Thymus (tissue), 11 donors: ENCODE results near the gene TOMM40L. TPM values are rescaled to one million over a fixed set of nuclear protein-coding genes. Genes with fewer than 3 reads are reported as not detected.

Experiments used
- DNase-seq, 9 donors: peaks; one replicate each; pipeline ENCODE4 v3.0.0-alpha.2; 2013; ENCODE audit warnings: low spot score in 9 of 9, low read depth in 6 of 9, missing footprints in 1 of 9
- H3K27ac ChIP-seq, 2 donors: one replicate each; pipeline ENCODE4 v1.5.1; 2013; ENCODE audit warnings: control low read depth in 1 of 2, low read depth in 1 of 2, low read length in 1 of 2, mild to moderate bottlenecking in 1 of 2, moderate library complexity in 1 of 2
- H3K27me3 ChIP-seq, 2 donors: one replicate each; pipeline ENCODE4 v1.5.1; 2013; ENCODE audit warnings: low read length in 1 of 2; ENCODE audit not compliant: control insufficient read depth in 2 of 2, insufficient read depth in 1 of 2
- H3K36me3 ChIP-seq, 2 donors: one replicate each; pipeline ENCODE4 v1.5.1; 2013; ENCODE audit warnings: low read length in 1 of 2, mild to moderate bottlenecking in 1 of 2, moderate library complexity in 1 of 2; ENCODE audit not compliant: control insufficient read depth in 2 of 2, insufficient read depth in 2 of 2
- H3K4me1 ChIP-seq, 2 donors: one replicate each; pipeline ENCODE4 v1.5.1; 2013; ENCODE audit warnings: low read length in 2 of 2; ENCODE audit not compliant: control insufficient read depth in 2 of 2, insufficient read depth in 2 of 2
- H3K4me3 ChIP-seq, 2 donors: one replicate each; pipeline ENCODE4 v1.5.1; 2013; ENCODE audit warnings: low read length in 2 of 2, control low read depth in 1 of 2, mild to moderate bottlenecking in 1 of 2
- H3K9me3 ChIP-seq, 2 donors: one replicate each; pipeline ENCODE4 v1.5.1; 2013; ENCODE audit warnings: low read length in 1 of 2, mild to moderate bottlenecking in 1 of 2; ENCODE audit not compliant: control insufficient read depth in 2 of 2, insufficient read depth in 1 of 2
- WGBS: extraction: QIAGEN DNeasy Blood & Tissue Kit; methylation state at CpG from one replicate; pipeline ENCODE4 v1.1.7; 2013; 5-methylcytosine and 5-hydroxymethylcytosine counted together
- polyA plus RNA-seq: library from polyadenylated mRNA; stranded (reverse); fragments of 200-250 nt; gene quantifications from one replicate; pipeline ENCODE4 v1.2.3, GENCODE V29; 2013
- total RNA-seq: library from RNA; stranded (reverse); fragments of 120-200 nt; gene quantifications from one replicate; pipeline ENCODE4 v1.2.4, GENCODE V29; 2013
- donor health status: healthy.

Gene TOMM40L
- total and polyA plus RNA-seq, 2 donors, result 9.1 to 9.6 TPM

DNA sequence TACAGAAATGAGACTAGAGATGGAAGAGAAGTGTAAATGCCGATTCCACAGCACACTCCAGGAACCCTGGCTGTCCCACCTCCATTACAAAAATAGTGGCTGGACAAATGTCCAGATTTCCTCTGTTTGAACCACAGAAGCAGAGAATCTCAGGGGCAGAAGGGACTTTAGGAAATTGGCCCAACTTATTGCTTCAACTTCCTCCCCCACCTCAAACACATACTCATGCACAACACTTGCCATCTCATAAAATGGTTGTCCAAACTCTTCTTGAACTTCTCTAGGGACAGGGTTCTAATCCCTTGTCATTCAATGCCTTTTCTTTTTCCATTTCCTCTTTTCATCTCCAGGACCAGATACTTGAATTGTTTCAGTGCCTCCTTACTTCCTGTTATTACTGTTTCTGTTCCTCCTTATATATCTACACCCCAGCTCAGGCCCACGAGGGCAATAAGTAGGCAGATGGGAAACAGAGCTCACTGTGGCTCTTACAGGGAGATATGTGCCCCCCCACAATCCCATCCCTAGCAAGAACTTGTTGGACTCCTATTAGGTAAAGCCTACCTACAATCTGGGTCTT is 40.0 kb upstream of the TOMM40L start:
- H3K9me3 ChIP-seq, result no peaks in the 10 kb centered on the region
- H3K4me3 ChIP-seq, result peak overlapping the region in 1 of 2 donors; percentile 7
- H3K36me3 ChIP-seq, result no peaks in the 10 kb centered on the region
- peaks cover 12 to 55% of the 10 kb centered on the region in 2 donors for H3K4me1 ChIP-seq
- 12% methylated on average over 2 of the region's 2 CpGs for WGBS
- H3K27me3 ChIP-seq, result no peaks in the 10 kb centered on the region
- H3K27ac ChIP-seq, result peak overlapping the region; percentile 86 to 97
- peak in 1 of 9 donors; percentile 49 for DNase-seq

DNA sequence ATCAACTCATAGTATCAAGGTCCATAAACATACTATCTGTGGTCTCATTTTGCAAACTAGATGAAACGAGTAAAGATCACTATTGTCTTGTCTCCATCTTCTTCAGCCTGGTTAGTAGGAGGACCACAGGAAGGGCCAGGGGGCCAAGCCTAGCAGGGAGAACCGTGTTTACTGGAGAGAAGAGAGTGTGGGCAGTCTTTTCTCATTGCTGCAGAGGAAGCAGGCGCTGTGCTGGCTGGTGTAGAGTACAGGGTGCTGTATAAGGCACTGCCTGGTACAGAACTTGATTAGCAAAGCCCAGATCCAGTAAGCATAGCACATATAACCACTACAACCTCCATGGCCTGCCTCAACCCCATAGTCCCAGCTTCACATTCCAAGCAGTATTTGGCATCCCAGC is 38.5 kb upstream of the TOMM40L start:
- H3K4me1 ChIP-seq, result peaks cover 12 to 52% of the 10 kb centered on the region in 2 donors
- H3K9me3 ChIP-seq, result no peaks in the 10 kb centered on the region
- no peak overlapping the region for H3K4me3 ChIP-seq
- H3K27me3 ChIP-seq, result peaks cover 0 to 2% of the 10 kb centered on the region in 2 donors
- H3K36me3 ChIP-seq, result no peaks in the 10 kb centered on the region
- peak overlapping the region in 1 of 2 donors; percentile 26 for H3K27ac ChIP-seq
- WGBS, result 80% methylated on average over 3 of the region's 3 CpGs
- no peak for DNase-seq

DNA sequence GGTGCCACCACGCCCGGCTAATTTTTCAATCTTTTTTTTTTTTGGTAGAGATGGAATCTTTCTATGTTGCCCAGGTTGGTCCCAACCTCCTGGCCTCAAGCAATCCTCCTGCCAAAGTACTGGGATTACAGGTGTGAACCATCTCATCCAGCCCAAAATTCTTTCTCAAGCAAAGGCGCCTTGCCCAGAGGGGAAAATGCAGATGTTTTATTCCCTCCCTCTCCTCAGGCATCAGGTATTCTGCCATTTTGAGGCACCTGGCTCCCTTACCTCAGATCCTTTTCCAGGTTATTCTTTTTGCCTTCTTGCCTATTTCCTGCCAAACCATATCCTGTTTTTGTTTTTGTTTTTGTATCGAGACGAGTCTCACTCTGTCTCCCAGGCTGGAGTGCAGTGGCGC is 37.5 kb upstream of the TOMM40L start:
- no peak overlapping the region for H3K27ac ChIP-seq
- no peaks in the 10 kb centered on the region for H3K9me3 ChIP-seq
- no peaks in the 10 kb centered on the region for H3K36me3 ChIP-seq
- no peak for DNase-seq
- H3K4me3 ChIP-seq, result no peak overlapping the region
- H3K27me3 ChIP-seq, result peaks cover 0 to 2% of the 10 kb centered on the region in 2 donors
- H3K4me1 ChIP-seq, result peaks cover 12 to 48% of the 10 kb centered on the region in 2 donors
- WGBS, result 91% methylated on average over 6 of the region's 6 CpGs

GRCh38 chr1:161189036-161189435 is 36.8 kb upstream of the TOMM40L start:
- WGBS, result 99% methylated on average over 5 of the region's 5 CpGs
- Histone ChIP-seq H3K27ac (no peak overlapping the region), H3K4me1 (peaks cover 12 to 41% of the 10 kb centered on the region in 2 donors)

DNA sequence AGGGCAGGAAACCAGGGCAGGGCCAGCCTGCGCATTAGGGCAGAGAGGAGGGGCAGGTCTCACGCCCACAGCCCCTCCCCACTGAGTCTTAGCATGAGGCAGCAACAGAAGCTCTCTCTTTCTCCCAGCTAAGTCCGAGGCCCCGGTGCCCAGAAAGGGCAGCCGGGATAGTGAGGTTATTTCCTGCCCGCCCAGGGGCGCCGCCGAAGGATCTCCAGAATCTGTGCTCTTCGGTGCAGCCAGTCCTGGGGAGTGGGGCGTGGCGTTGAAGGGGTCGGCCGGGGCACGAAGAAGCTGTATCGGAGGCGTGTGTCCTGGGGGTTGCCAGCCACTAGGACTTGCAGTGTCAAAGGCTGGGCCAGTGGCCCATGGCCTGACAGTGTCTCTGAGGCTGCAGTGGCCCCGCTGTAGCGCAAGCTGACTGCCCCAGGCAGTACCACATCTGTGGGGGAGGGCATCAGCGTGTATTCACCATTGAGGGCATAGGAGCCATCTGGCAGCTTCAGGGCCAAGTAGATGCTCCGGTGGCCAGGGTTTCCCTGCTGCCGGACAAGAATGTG is 34.8 kb upstream of the TOMM40L start:
- H3K27ac ChIP-seq, result no peak overlapping the region
- WGBS, result 92% methylated on average over 22 of the region's 22 CpGs
- H3K27me3 ChIP-seq, result peaks cover 0 to 2% of the 10 kb centered on the region in 2 donors
- H3K4me1 ChIP-seq, result peaks cover 2 to 30% of the 10 kb centered on the region in 2 donors
- no peak overlapping the region for H3K4me3 ChIP-seq
- H3K36me3 ChIP-seq, result no peaks in the 10 kb centered on the region
- peaks cover 0 to 1% of the 10 kb centered on the region in 2 donors for H3K9me3 ChIP-seq
- DNase-seq, result peak in 1 of 9 donors; percentile 31

More at GRCh38 chr1:161189036-161189435, 36.8 kb upstream of the TOMM40L start:
- H3K27me3 ChIP-seq, result peaks cover 0 to 2% of the 10 kb centered on the region in 2 donors
- DNase-seq, result no peak
- H3K9me3 ChIP-seq, result peaks cover 0 to under 1% of the 10 kb centered on the region in 2 donors
- H3K4me3 ChIP-seq, result no peak overlapping the region
- no peaks in the 10 kb centered on the region for H3K36me3 ChIP-seq

DNA sequence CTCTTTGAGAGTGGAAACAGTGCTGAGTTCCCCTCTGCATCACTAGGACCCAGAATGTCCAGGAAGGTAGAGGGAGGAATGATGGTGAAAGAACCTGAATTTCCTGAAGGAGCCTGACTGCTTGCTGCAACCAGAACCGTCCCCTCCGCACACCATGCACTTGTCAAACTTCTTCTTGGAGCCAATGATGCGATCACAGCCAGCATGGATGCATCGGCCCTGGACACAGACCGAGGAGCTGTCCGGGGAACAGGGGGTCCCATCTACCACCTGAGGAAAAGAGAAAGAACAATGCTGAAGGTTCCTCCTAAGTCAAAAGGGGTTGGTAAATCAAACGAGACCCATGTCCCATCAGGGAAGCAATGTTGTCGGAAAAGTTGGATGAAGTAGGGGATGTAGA is 33.9 kb upstream of the TOMM40L start:
- WGBS, result 85% methylated on average over 8 of the region's 8 CpGs
- H3K9me3 ChIP-seq, result peaks cover 0 to 1% of the 10 kb centered on the region in 2 donors
- no peak overlapping the region for H3K4me3 ChIP-seq
- DNase-seq, result no peak
- H3K27ac ChIP-seq, result no peak overlapping the region
- peaks cover 0 to 2% of the 10 kb centered on the region in 2 donors for H3K27me3 ChIP-seq
- peaks cover 0 to 21% of the 10 kb centered on the region in 2 donors for H3K4me1 ChIP-seq
- no peaks in the 10 kb centered on the region for H3K36me3 ChIP-seq

DNA sequence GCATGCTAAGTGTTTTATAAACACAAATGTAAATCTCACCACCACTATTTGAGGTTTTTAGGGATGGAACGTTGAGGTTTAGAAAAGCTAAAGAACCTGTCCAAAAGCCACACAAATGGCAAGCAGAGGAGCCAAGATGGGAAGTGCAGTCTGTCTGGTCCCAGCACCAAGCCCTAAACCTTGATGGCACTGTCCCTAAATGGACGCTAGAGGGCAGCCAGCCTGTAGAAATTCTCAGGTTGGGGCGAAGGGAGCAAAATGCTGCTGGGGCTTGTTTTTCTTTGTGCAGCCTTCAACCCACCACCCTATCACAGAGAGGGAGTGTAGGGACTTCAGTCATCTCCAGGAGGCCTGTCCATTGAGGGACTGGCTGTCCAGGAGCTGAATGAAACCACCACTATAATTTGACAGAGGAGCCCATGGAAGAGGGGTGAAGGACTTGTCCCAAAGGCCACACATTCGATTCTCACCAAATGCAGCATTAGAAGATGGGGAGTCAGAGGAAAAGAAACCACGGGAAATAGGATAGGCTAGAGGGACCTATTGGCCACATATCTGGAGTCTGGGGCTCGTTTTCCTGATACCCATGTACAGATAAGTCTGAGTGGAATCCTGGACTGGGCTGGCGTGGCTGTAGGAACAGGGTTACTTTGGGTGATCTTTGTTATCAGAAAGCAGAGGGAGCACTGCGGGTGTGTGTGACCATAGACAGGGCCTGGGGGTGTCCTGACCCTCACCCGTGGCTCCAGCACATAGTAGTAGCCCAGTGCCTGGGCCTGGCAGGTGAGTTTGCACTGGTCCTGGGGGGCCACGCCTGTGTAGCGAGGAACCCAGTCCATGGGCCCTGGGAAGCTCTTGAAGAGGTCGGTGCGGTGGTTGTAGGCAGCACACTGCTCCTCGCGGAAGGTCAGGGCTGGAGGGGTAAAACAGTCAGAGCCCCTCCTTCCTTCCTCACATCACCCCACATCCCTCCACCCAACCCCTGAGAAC is 33.1 kb upstream of the TOMM40L start:
- Histone ChIP-seq H3K4me1 (peaks cover 0 to 15% of the 10 kb centered on the region in 2 donors), H3K4me3 (no peak overlapping the region), H3K27me3 (peaks cover 0 to 2% of the 10 kb centered on the region in 2 donors), H3K9me3 (peaks cover 0 to 1% of the 10 kb centered on the region in 2 donors), H3K27ac (no peak overlapping the region), H3K36me3 (no peaks in the 10 kb centered on the region)
- WGBS, result 71% methylated on average over 15 of the region's 15 CpGs
- DNase-seq, result peak in 7 of 9 donors; percentile 56 to 87 (median 60)

GRCh38 chr1:161193561-161194235 is 32.2 kb upstream of the TOMM40L start:
- 92% methylated on average over 21 of the region's 21 CpGs for WGBS
- Histone ChIP-seq H3K4me3 (no peak overlapping the region), H3K27me3 (peaks cover 0 to 4% of the 10 kb centered on the region in 2 donors), H3K4me1 (peaks cover 0 to 11% of the 10 kb centered on the region in 2 donors), H3K9me3 (peaks cover 0 to 1% of the 10 kb centered on the region in 2 donors), H3K36me3 (no peaks in the 10 kb centered on the region), H3K27ac (no peak overlapping the region)
- DNase-seq, result no peak
